ENCODE measurements around the gene MTPN.

DNA sequence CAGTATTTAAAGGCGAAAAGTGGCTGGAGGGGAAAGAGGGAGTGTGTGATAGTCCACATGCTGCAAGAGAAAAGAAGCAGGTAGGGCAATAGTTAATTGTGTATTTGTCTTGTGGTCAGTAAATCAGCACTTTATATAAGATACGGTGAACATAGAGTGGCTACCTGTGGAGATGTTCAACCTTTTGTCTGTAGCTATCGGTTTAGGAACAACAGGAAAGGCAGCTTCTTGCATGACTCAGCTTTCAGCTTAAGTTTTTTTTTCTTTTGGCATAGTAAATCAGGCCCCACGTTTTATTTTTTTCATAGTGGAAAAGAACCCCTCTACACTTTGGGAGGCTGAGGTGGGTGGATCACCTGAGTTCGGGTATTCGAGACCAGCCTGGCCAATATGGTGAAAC, 14.2 kb upstream of the MTPN start:
- TF ChIP-seq, protein P1, sequence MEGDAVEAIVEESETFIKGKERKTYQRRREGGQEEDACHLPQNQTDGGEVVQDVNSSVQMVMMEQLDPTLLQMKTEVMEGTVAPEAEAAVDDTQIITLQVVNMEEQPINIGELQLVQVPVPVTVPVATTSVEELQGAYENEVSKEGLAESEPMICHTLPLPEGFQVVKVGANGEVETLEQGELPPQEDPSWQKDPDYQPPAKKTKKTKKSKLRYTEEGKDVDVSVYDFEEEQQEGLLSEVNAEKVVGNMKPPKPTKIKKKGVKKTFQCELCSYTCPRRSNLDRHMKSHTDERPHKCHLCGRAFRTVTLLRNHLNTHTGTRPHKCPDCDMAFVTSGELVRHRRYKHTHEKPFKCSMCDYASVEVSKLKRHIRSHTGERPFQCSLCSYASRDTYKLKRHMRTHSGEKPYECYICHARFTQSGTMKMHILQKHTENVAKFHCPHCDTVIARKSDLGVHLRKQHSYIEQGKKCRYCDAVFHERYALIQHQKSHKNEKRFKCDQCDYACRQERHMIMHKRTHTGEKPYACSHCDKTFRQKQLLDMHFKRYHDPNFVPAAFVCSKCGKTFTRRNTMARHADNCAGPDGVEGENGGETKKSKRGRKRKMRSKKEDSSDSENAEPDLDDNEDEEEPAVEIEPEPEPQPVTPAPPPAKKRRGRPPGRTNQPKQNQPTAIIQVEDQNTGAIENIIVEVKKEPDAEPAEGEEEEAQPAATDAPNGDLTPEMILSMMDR (IDR thresholded peaks at IDR 0.05), result no peak
- TF ChIP-seq EP300 (IDR thresholded peaks at IDR 0.05) (no peak), POLR2A (IDR thresholded peaks at IDR 0.05) (no peak)

All from ovary (tissue), 3 donors.